Measurements from ENCODE around the gene KLRC1.
"Not testable (repeated sequence)": the region's sequence is repeated elsewhere in the genome, so short reads cannot be mapped to it uniquely, and the experiment has no call there.

KLRC1 gene

DNA sequence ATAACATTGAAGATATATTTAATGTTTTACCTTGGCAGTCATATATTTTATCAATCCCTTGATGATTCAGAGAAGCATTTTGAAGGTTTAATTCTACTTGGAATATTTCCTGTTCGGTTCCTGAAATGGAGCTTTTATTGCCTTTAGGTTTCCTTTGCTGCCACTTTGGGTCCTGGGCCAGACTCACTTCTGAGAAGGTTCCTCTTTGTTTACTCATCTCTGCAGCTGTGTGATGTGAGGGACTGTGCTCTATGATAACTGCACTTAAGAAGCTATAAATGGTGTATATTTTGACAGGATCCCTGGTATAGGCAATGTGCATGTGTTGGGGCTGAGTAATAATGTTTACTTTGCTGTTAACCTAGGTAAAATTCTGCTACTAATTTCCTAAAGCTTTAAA lies 32.8 kb downstream of the KLRC1 start, which contains the start of gene KLRC3:
TSS of gene KLRC3 (minus strand) at position 262 of the 400 bp plus-strand sequence. CDS start at position 217, 45 bp downstream.
- not testable (repeated sequence) for H3K27ac ChIP-seq (ENCODE audit: low read depth, low read length); H4K91ac ChIP-seq (ENCODE audit: low read depth, low read length); H3K36me3 ChIP-seq (ENCODE audit: control insufficient read depth in 1 of 2, insufficient read depth in 2 of 2, low read length in 2 of 2); H3K9me3 ChIP-seq (ENCODE audit: insufficient read depth, low read depth, low read length); H3K14ac ChIP-seq (ENCODE audit: low read length); H3K4me2 ChIP-seq (ENCODE audit: low read length); H2BK5ac ChIP-seq (ENCODE audit: low read depth, low read length, poor library complexity); H3K4ac ChIP-seq (ENCODE audit: low read depth, low read length); H3K4me1 ChIP-seq (ENCODE audit: control insufficient read depth in 1 of 2, insufficient read depth in 2 of 2, low read length in 2 of 2); H3K18ac ChIP-seq (ENCODE audit: low read length); H4K8ac ChIP-seq (ENCODE audit: low read depth, low read length); H3K27me3 ChIP-seq (ENCODE audit: insufficient read depth, low read length); H2AK5ac ChIP-seq (ENCODE audit: low read length); H3K9ac ChIP-seq (ENCODE audit: low read length); H2AFZ ChIP-seq (ENCODE audit: insufficient read depth, low read length, poor library complexity); H3K23ac ChIP-seq (ENCODE audit: low read length); DNase-seq; H2BK12ac ChIP-seq (ENCODE audit: low read length); H3K79me1 ChIP-seq (ENCODE audit: low read length); H3K4me3 ChIP-seq (ENCODE audit: low read depth, low read length); H2BK120ac ChIP-seq (ENCODE audit: insufficient read depth, low read length, poor library complexity); H3K79me2 ChIP-seq (ENCODE audit: control insufficient read depth, insufficient read depth, low read length, poor library complexity); H4K12ac ChIP-seq (ENCODE audit: low read depth, low read length)
- no CpG with 5 or more reads among the region's 1 CpG for whole genome bisulfite sequencing (ENCODE audit: extremely low coverage, insufficient coverage, insufficient read length)

- Histone ChIP-seq H3K79me1 (ENCODE audit: low read length) (peaks cover 3% of the 10 kb centered on the region), H2BK12ac (ENCODE audit: low read length) (no peak within 1 kb of the TSS), H4K8ac (ENCODE audit: low read depth, low read length) (no peak within 1 kb of the TSS), H3K9me3 (ENCODE audit: insufficient read depth, low read depth, low read length) (no peaks in the 10 kb centered on the region), H3K9ac (ENCODE audit: low read length) (no peak within 1 kb of the TSS), H3K23ac (ENCODE audit: low read length) (no peak within 1 kb of the TSS), H3K27ac (ENCODE audit: low read depth, low read length) (no peak within 1 kb of the TSS), H3K4me3 (ENCODE audit: low read depth, low read length) (no peak within 1 kb of the TSS), H2BK120ac (ENCODE audit: insufficient read depth, low read length, poor library complexity) (no peak within 1 kb of the TSS), H4K91ac (ENCODE audit: low read depth, low read length) (no peak within 1 kb of the TSS), H3K27me3 (ENCODE audit: insufficient read depth, low read length) (no peaks in the 10 kb centered on the region), H2AK5ac (ENCODE audit: low read length) (no peak within 1 kb of the TSS), H3K79me2 (ENCODE audit: control insufficient read depth, insufficient read depth, low read length, poor library complexity) (no peaks in the 10 kb centered on the region), H2BK5ac (ENCODE audit: low read depth, low read length, poor library complexity) (no peak within 1 kb of the TSS), H3K4me2 (ENCODE audit: low read length) (no peak within 1 kb of the TSS), H2AFZ (ENCODE audit: insufficient read depth, low read length, poor library complexity) (no peak within 1 kb of the TSS), H4K12ac (ENCODE audit: low read depth, low read length) (no peak within 1 kb of the TSS), H3K14ac (ENCODE audit: low read length) (no peak within 1 kb of the TSS), H3K36me3 (ENCODE audit: control insufficient read depth in 1 of 2, insufficient read depth in 2 of 2, low read length in 2 of 2) (peaks cover 0 to 3% of the 10 kb centered on the region in 2 experiments), H3K4me1 (ENCODE audit: control insufficient read depth in 1 of 2, insufficient read depth in 2 of 2, low read length in 2 of 2) (no peaks in the 10 kb centered on the region), H3K4ac (ENCODE audit: low read depth, low read length) (no peak within 1 kb of the TSS), H3K18ac (ENCODE audit: low read length) (no peak within 1 kb of the TSS)
- WGBS (ENCODE audit: extremely low coverage, insufficient coverage, insufficient read length), result no CpG with 5 or more reads among the region's 1 CpG
- no peak for DNase-seq
Measured at GRCh38 chr12:10409392-10409791, 43.8 kb downstream of the KLRC1 start, which contains the start of gene KLRC4. TSS of gene KLRC4 (minus strand) at chr12:10409757. CDS start at chr12:10409575, 182 bp downstream.

- Histone ChIP-seq H3K79me1 (ENCODE audit: low read length) (peaks cover 3% of the 10 kb centered on the region), H3K4me1 (ENCODE audit: control insufficient read depth in 1 of 2, insufficient read depth in 2 of 2, low read length in 2 of 2) (no peaks in the 10 kb centered on the region), H3K27me3 (ENCODE audit: insufficient read depth, low read length) (no peaks in the 10 kb centered on the region), H2BK12ac (ENCODE audit: low read length) (no peak overlapping the region), H3K4me3 (ENCODE audit: low read depth, low read length) (no peak overlapping the region), H2BK120ac (ENCODE audit: insufficient read depth, low read length, poor library complexity) (no peak overlapping the region), H4K8ac (ENCODE audit: low read depth, low read length) (no peak overlapping the region), H2AK5ac (ENCODE audit: low read length) (no peak overlapping the region), H3K18ac (ENCODE audit: low read length) (no peak overlapping the region), H3K9ac (ENCODE audit: low read length) (no peak overlapping the region), H3K9me3 (ENCODE audit: insufficient read depth, low read depth, low read length) (no peaks in the 10 kb centered on the region), H3K14ac (ENCODE audit: low read length) (no peak overlapping the region), H3K36me3 (ENCODE audit: control insufficient read depth in 1 of 2, insufficient read depth in 2 of 2, low read length in 2 of 2) (peaks cover 0 to 3% of the 10 kb centered on the region in 2 experiments), H2AFZ (ENCODE audit: insufficient read depth, low read length, poor library complexity) (no peak overlapping the region), H2BK5ac (ENCODE audit: low read depth, low read length, poor library complexity) (no peak overlapping the region), H4K12ac (ENCODE audit: low read depth, low read length) (no peak overlapping the region), H4K91ac (ENCODE audit: low read depth, low read length) (no peak overlapping the region), H3K4me2 (ENCODE audit: low read length) (no peak overlapping the region), H3K79me2 (ENCODE audit: control insufficient read depth, insufficient read depth, low read length, poor library complexity) (no peaks in the 10 kb centered on the region), H3K23ac (ENCODE audit: low read length) (no peak overlapping the region), H3K4ac (ENCODE audit: low read depth, low read length) (no peak overlapping the region), H3K27ac (ENCODE audit: low read depth, low read length) (no peak overlapping the region)
- no peak for DNase-seq
- no CpG with 5 or more reads among the region's 3 CpGs for WGBS (ENCODE audit: extremely low coverage, insufficient coverage, insufficient read length)
Measured at GRCh38 chr12:10408842-10409241, 44.3 kb downstream of the KLRC1 start.

GRCh38 chr12:10406725-10407124 lies 46.5 kb downstream of the KLRC1 start:
- DNase-seq, result peak in 1 of 2 donors; percentile 12
- Histone ChIP-seq H3K27ac (ENCODE audit: low read depth, low read length) (no peak overlapping the region), H3K9ac (ENCODE audit: low read length) (no peak overlapping the region), H3K79me1 (ENCODE audit: low read length) (peaks cover 3% of the 10 kb centered on the region), H3K36me3 (ENCODE audit: control insufficient read depth in 1 of 2, insufficient read depth in 2 of 2, low read length in 2 of 2) (peaks cover 0 to 3% of the 10 kb centered on the region in 2 experiments), H3K23ac (ENCODE audit: low read length) (no peak overlapping the region), H3K4me2 (ENCODE audit: low read length) (no peak overlapping the region), H4K12ac (ENCODE audit: low read depth, low read length) (no peak overlapping the region), H3K9me3 (ENCODE audit: insufficient read depth, low read depth, low read length) (no peaks in the 10 kb centered on the region), H3K4me1 (ENCODE audit: control insufficient read depth in 1 of 2, insufficient read depth in 2 of 2, low read length in 2 of 2) (no peaks in the 10 kb centered on the region), H2AK5ac (ENCODE audit: low read length) (no peak overlapping the region), H4K8ac (ENCODE audit: low read depth, low read length) (no peak overlapping the region), H3K4me3 (ENCODE audit: low read depth, low read length) (no peak overlapping the region), H2BK5ac (ENCODE audit: low read depth, low read length, poor library complexity) (no peak overlapping the region), H2AFZ (ENCODE audit: insufficient read depth, low read length, poor library complexity) (no peak overlapping the region), H4K91ac (ENCODE audit: low read depth, low read length) (no peak overlapping the region), H3K27me3 (ENCODE audit: insufficient read depth, low read length) (no peaks in the 10 kb centered on the region), H3K79me2 (ENCODE audit: control insufficient read depth, insufficient read depth, low read length, poor library complexity) (no peaks in the 10 kb centered on the region), H3K4ac (ENCODE audit: low read depth, low read length) (no peak overlapping the region), H2BK12ac (ENCODE audit: low read length) (no peak overlapping the region), H3K14ac (ENCODE audit: low read length) (no peak overlapping the region), H2BK120ac (ENCODE audit: insufficient read depth, low read length, poor library complexity) (no peak overlapping the region), H3K18ac (ENCODE audit: low read length) (no peak overlapping the region)
- WGBS (ENCODE audit: extremely low coverage, insufficient coverage, insufficient read length), result no CpG with 5 or more reads among the region's 4 CpGs

Measured in trophoblast cell (in vitro differentiated cells and primary cell).